Mammary epithelial cell (primary cell): Measurements from ENCODE around the gene UFC1.
A peak's percentile ranks its signal among the peaks of the same experiment; 100 is the strongest.

Source experiments
- CTCF ChIP-seq, 2 donors: IDR thresholded peaks in 1 of 2; conservative IDR thresholded peaks in 1 of 2; 2 replicates each; pipeline ENCODE4 v1.5.1; 2011 to 2012; ENCODE audit warnings: inconsistent platforms in 2 of 2, low read length in 2 of 2, mild to moderate bottlenecking in 2 of 2, control low read depth in 1 of 2, low read depth in 1 of 2; ENCODE audit not compliant: insufficient read depth in 1 of 2; ENCODE audit errors: extremely low read depth in 1 of 2
- EZH2 ChIP-seq: IDR thresholded peaks from 2 replicates; pipeline ENCODE4 v1.6.1; 2012; ENCODE audit warnings: low read length, inconsistent platforms, borderline replicate concordance

- TF ChIP-seq EZH2 (no peak), CTCF (conservative IDR thresholded peaks at IDR 0.05 in 1 of 2, IDR thresholded peaks at IDR 0.05 in 1 of 2; ENCODE audit: extremely low read depth in 1 of 2, insufficient read depth in 1 of 2, low read depth in 1 of 2, low read length in 2 of 2) (peak in 1 of 2 donors; percentile 16)
These were observed 17.4 kb downstream of the UFC1 start for GRCh38 chr1:161171191-161171590.
